Activated B cell treated with CpG ODN at 0.5 μM for 24 hours (primary cell): ENCODE measurements around the gene ZNF532. TPM values are rescaled to one million over a fixed set of nuclear protein-coding genes. Genes with fewer than 3 reads are reported as not detected.
"Not testable (repeated sequence)": the region's sequence is repeated elsewhere in the genome, so short reads cannot be mapped to it uniquely, and the experiment has no call there.

Source experiments
- ATAC-seq: fragments of 200-7000 bp; cut with Tn5 transposase; one replicate; pipeline ENCODE4 v1.10.0; 2021; ENCODE audit warnings: low read depth, mild to moderate bottlenecking, moderate library complexity
- CTCF ChIA-PET: fragments of 350-600 bp; sonication (Branson Sonifier 250); formaldehyde crosslinking; loops from one replicate; lab custom pipeline; 2021; ENCODE audit warnings: antibody characterized with exemption; lab: Charles Lee
- POLR2A ChIA-PET: fragments of 350-600 bp; sonication (Branson Sonifier 250); formaldehyde crosslinking; loops from one replicate; lab custom pipeline; 2021; ENCODE audit warnings: antibody characterized with exemption; lab: Charles Lee
- DNase-seq: peaks from one replicate; pipeline ENCODE4 v3.0.0; 2022
- H3K27ac Mint-ChIP-seq: one replicate; pipeline ENCODE4 v1.8.0; 2020; ENCODE audit warnings: mixed read lengths
- H3K27me3 Mint-ChIP-seq: one replicate; pipeline ENCODE4 v1.8.0; 2021; ENCODE audit warnings: mixed read lengths
- H3K36me3 Mint-ChIP-seq: one replicate; pipeline ENCODE4 v1.8.0; 2021; ENCODE audit warnings: low read depth, mixed read lengths
- H3K4me1 Mint-ChIP-seq: one replicate; pipeline ENCODE4 v1.8.0; 2021; ENCODE audit warnings: mixed read lengths
- H3K4me3 Mint-ChIP-seq: one replicate; pipeline ENCODE4 v1.8.0; 2020; ENCODE audit warnings: mild to moderate bottlenecking, mixed read lengths
- H3K9me3 Mint-ChIP-seq: one replicate; pipeline ENCODE4 v1.8.0; 2020; ENCODE audit warnings: mixed read lengths
- CTCF ChIP-seq: fragments of 200-600 bp; IDR thresholded peaks from one replicate; pipeline ENCODE4 v1.8.0; 2022; ENCODE audit warnings: antibody characterized with exemption, mild to moderate bottlenecking
- intact Hi-C: fragments of 100-400 bp; cut with micrococcal nuclease; formaldehyde crosslinking; loops from one replicate; pipeline ENCODE4 v1.15.1; 2024
- total RNA-seq: library from RNA; stranded (reverse); gene quantifications from 2 replicates; pipeline ENCODE4 v1.2.3, GENCODE V29; 2022

ZNF532 gene
- total RNA-seq, 1 donor from 2014 or later: 106 TPM

DNA sequence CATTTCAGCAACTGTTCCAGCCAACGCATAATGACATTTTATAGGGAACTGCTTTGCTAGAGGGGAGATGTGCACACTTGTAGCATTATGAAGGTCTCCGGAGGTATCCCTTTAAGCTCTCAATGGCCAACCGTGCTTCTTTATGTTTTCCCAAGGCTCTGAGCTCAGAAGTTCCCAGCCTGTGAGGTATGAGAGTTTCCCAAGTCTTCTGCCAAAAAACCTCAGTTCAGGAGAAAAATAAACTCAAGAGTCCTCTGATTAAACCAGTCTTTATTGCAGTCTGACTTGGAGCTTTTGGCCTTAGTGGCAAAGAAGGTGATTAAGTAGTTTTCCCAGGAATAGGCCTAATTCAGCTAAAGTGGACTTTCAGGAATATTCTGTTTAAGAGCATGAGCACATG is 35.4 kb upstream of the ZNF532 start:
- H3K27ac Mint-ChIP-seq: no peak overlapping the region
- no peak for ATAC-seq
- CTCF ChIA-PET: no interaction called here

GRCh38 chr18:58829886-58830285 is 34.8 kb upstream of the ZNF532 start:
- not testable (repeated sequence) for H3K4me3 Mint-ChIP-seq, H3K27me3 Mint-ChIP-seq

More for the DNA sequence above, 35.4 kb upstream of the ZNF532 start:
- intact Hi-C loops: no loop called here
- no peaks in the 10 kb centered on the region for H3K36me3 Mint-ChIP-seq
- H3K4me1 Mint-ChIP-seq: no peaks in the 10 kb centered on the region
- no peak for DNase-seq
- no peak overlapping the region for H3K4me3 Mint-ChIP-seq
- peaks cover 3% of the 10 kb centered on the region for H3K9me3 Mint-ChIP-seq
- no peak for TF ChIP-seq CTCF
- POLR2A ChIA-PET: interaction anchor here (0.6 to 1.1 kb wide), 2 partner anchors 18 to 134 kb away, joined by 3 read pairs; no protein-coding TSS in a partner anchor
- peaks cover 2% of the 10 kb centered on the region for H3K27me3 Mint-ChIP-seq

GRCh38 chr18:58831606-58832005 is 33.1 kb upstream of the ZNF532 start:
- intact Hi-C loops: no loop called here
- Mint-ChIP-seq H3K9me3 (peaks cover 3% of the 10 kb centered on the region), H3K36me3 (no peaks in the 10 kb centered on the region), H3K27ac (no peak overlapping the region), H3K4me3 (no peak overlapping the region), H3K4me1 (no peaks in the 10 kb centered on the region), H3K27me3 (no peaks in the 10 kb centered on the region)
- POLR2A ChIA-PET: no interaction called here
- no peak for DNase-seq
- CTCF ChIA-PET: no interaction called here
- TF ChIP-seq CTCF: no peak
- ATAC-seq: no peak

More at GRCh38 chr18:58829886-58830285, 34.8 kb upstream of the ZNF532 start:
- DNase-seq, H3K4me1 Mint-ChIP-seq, H3K27ac Mint-ChIP-seq, H3K9me3 Mint-ChIP-seq, CTCF ChIA-PET, intact Hi-C loops, ATAC-seq, H3K36me3 Mint-ChIP-seq: not testable (repeated sequence)
- POLR2A ChIA-PET: interaction anchor here (0.6 kb wide), 1 partner anchor 133 kb away, joined by 3 read pairs; no protein-coding TSS in a partner anchor

DNA sequence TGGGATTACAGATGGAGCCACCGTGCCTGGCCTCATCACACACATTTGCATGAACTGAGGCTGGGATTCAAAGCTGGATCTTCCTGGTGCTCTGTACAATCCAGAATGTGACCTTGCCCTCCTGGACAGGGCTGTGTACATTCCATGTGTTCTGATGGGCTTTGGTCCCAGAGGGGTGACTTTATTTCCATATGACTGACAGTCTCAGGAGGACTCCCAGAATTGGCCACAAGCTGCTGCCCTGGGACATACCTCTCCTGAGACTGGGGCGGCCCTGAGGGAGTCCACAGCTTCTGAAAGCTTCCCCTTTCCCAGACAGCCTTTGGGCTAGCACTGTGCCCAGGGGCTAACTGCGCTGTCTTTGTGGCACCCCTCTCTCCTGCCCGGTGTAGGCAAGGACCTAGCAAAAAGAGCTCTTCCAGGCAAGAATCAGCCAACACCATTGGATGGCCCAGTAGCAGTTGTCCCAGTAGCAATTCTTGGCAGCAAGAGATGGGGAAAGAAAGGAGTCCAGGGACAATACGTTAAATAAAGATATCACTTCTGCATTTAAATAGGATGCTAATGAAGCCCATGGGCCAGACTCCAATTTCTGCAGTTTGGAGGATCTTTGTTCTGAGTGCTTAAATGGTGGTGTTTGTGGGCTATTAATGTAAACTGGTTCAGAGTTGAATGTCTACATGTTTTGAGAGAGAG is 26.4 kb upstream of the ZNF532 start:
- DNase-seq (no peak), ATAC-seq (no peak)
- ChIA-PET POLR2A (no interaction called here), CTCF (no interaction called here)
- H3K27ac Mint-ChIP-seq: no peak overlapping the region
- no peak overlapping the region for H3K4me3 Mint-ChIP-seq
- intact Hi-C loops: no loop called here
- no peaks in the 10 kb centered on the region for H3K27me3 Mint-ChIP-seq
- H3K9me3 Mint-ChIP-seq: no peaks in the 10 kb centered on the region
- no peak for TF ChIP-seq CTCF
- H3K4me1 Mint-ChIP-seq: no peaks in the 10 kb centered on the region
- H3K36me3 Mint-ChIP-seq: no peaks in the 10 kb centered on the region

DNA sequence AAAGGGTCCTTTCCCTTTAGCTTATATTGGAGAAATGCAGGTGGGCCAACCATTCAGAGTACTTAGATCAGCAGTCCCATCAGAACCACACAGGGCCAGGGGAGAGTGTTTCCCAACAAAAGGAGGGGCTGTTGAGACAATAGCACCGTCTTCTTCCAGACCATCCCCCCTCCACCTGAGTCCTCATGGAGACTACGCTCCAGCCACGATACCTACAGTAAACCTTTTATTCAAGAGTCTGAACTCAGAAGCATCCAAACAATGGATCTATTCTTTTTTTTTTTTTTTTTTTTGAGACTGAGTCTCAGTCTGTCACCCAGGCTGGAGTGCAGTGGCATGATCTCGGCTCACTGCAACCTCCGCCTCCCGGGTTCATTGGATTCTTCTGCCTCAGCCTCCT is 25.7 kb upstream of the ZNF532 start:
- TF ChIP-seq CTCF: no peak
- ChIA-PET CTCF (no interaction called here), POLR2A (no interaction called here)
- Mint-ChIP-seq H3K9me3 (no peaks in the 10 kb centered on the region), H3K27ac (no peak overlapping the region), H3K4me1 (no peaks in the 10 kb centered on the region), H3K27me3 (no peaks in the 10 kb centered on the region), H3K4me3 (no peak overlapping the region), H3K36me3 (no peaks in the 10 kb centered on the region)
- DNase-seq (no peak), ATAC-seq (no peak)
- intact Hi-C loops: no loop called here
